HepG2 (cell line): ENCODE measurements around the gene CHRM3. TPM values are rescaled to one million over a fixed set of nuclear protein-coding genes. Genes with fewer than 3 reads are reported as not detected.
"Not testable (repeated sequence)": the region's sequence is repeated elsewhere in the genome, so short reads cannot be mapped to it uniquely, and the experiment has no call there.

ENCODE experiments used
- ATAC-seq: fragments of 200-7000 bp; cut with Tn5 transposase; 3 replicates; pipeline ENCODE4 v1.9.1; 2020; ENCODE audit warnings: mild to moderate bottlenecking, moderate library complexity
- BruUV-seq: library from RNA; stranded (reverse); fragments of 400-500 nt; replicated peaks from 2 replicates; lab custom pipeline; 2021; lab: Mats Ljungman, UMichigan
- CTCF ChIA-PET: fragments of 300-600 bp; formaldehyde crosslinking; extraction: SDS; loops from one replicate; lab custom pipeline; 2021; ENCODE audit warnings: low total read pairs, inconsistent platforms, low intra/inter-chr PET ratio; lab: Yijun Ruan, JAX
- POLR2A ChIA-PET: fragments of 350-600 bp; sonication (Branson Sonifier 250); formaldehyde crosslinking; loops from one replicate; lab custom pipeline; 2020; ENCODE audit warnings: antibody characterized with exemption, inconsistent platforms; lab: Yijun Ruan, JAX
- DNase-seq: peaks from one replicate; pipeline ENCODE4 v3.0.0-alpha.2; 2015; ENCODE audit warnings: low spot score
- FAIRE-seq: peaks from 3 replicates; lab custom pipeline; 2011; peaks lifted over from hg19 to GRCh38; lab: Jason Lieb, UNC
- H2AFZ ChIP-seq: one replicate; pipeline ENCODE4 v1.6.1; 2011; ENCODE audit warnings: low read length, inconsistent platforms
- H3K27ac ChIP-seq: fragments of 300-600 bp; 3 replicates; pipeline ENCODE4 v1.8.0; 2011; ENCODE audit warnings: mixed run types, mild to moderate bottlenecking, mixed read lengths, low read length, inconsistent platforms; ENCODE audit not compliant: insufficient read depth; ENCODE audit errors: extremely low read length
- H3K27me3 ChIP-seq, 2 experiments: fragments of 200-600 bp in 1 of 2; 2 replicates in 1 of 2; 3 replicates in 1 of 2; pipeline versions ENCODE4 v1.6.0 to v1.8.0; 2011; ENCODE audit warnings: low read length in 2 of 2, mild to moderate bottlenecking in 2 of 2, moderate library complexity in 2 of 2, inconsistent platforms in 1 of 2; ENCODE audit not compliant: insufficient read depth in 2 of 2, control insufficient read depth in 1 of 2
- H3K36me3 ChIP-seq, 2 experiments: fragments of 200-600 bp in 1 of 2; replicated peaks in 1 of 2; 2 replicates in 1 of 2; 3 replicates in 1 of 2; pipeline versions ENCODE4 v1.5.1 to v1.8.0; 2011; ENCODE audit warnings: low read length in 2 of 2, inconsistent platforms in 1 of 2; ENCODE audit not compliant: insufficient read depth in 2 of 2, control insufficient read depth in 1 of 2
- H3K4me1 ChIP-seq: 2 replicates; pipeline ENCODE4 v1.5.1; 2012; ENCODE audit warnings: low read length, inconsistent platforms; ENCODE audit not compliant: insufficient read depth
- H3K4me2 ChIP-seq: 2 replicates; pipeline ENCODE4 v1.6.0; 2011; ENCODE audit warnings: low read depth, low read length, inconsistent platforms
- H3K4me3 ChIP-seq, 3 experiments: fragments of 200-600 bp in 1 of 3; sonication (generic), shearing (Covaris generic) in 1 of 3; replicated peaks in 1 of 3; 2 replicates each; pipeline ENCODE4 v1.5.1; 2011 to 2016; ENCODE audit warnings: low read length in 3 of 3, inconsistent platforms in 2 of 3, low read depth in 2 of 3, mild to moderate bottlenecking in 2 of 3, control low read depth in 1 of 3, mixed read lengths in 1 of 3; ENCODE audit not compliant: insufficient read depth in 1 of 3
- H3K79me2 ChIP-seq: one replicate; pipeline ENCODE4 v1.6.1; 2011; ENCODE audit warnings: low read length, inconsistent platforms; ENCODE audit not compliant: insufficient read depth
- H3K9ac ChIP-seq: 2 replicates; pipeline ENCODE4 v1.6.0; 2011; ENCODE audit warnings: mild to moderate bottlenecking, low read depth, low read length, inconsistent platforms; ENCODE audit not compliant: insufficient read depth
- H3K9me3 ChIP-seq: 2 replicates; pipeline ENCODE4 v1.5.1; 2012; ENCODE audit warnings: mild to moderate bottlenecking, low read length
- H4K20me1 ChIP-seq: 2 replicates; pipeline ENCODE4 v1.6.0; 2011; ENCODE audit warnings: inconsistent platforms, mild to moderate bottlenecking, low read length, moderate library complexity; ENCODE audit not compliant: insufficient read depth
- GPBP1L1 ChIP-seq: sonication (generic); formaldehyde crosslinking; IDR thresholded peaks from 2 replicates; pipeline ENCODE4 v1.5.0; 2020; ENCODE audit warnings: mild to moderate bottlenecking, missing genetic modification reagents
- IKZF1 ChIP-seq: fragments of 450-650 bp; IDR thresholded peaks from 2 replicates; pipeline ENCODE4 v1.7.1; 2016
- NR1H2 ChIP-seq: sonication (generic); formaldehyde crosslinking; IDR thresholded peaks from 2 replicates; pipeline ENCODE4 v1.8.1; 2022; ENCODE audit warnings: low read depth, missing genetic modification reagents, borderline replicate concordance
- ZNF510 ChIP-seq: sonication (generic); formaldehyde crosslinking; IDR thresholded peaks from 2 replicates; pipeline ENCODE4 v1.4.0; 2020; ENCODE audit warnings: low read depth, mild to moderate bottlenecking, missing genetic modification reagents
- ZNF567 ChIP-seq: sonication (generic); formaldehyde crosslinking; IDR thresholded peaks from 2 replicates; pipeline ENCODE4 v1.8.1; 2023; ENCODE audit warnings: mild to moderate bottlenecking, missing genetic modification reagents, borderline replicate concordance
- ZNF577 ChIP-seq: sonication (generic); formaldehyde crosslinking; IDR thresholded peaks from 2 replicates; pipeline ENCODE4 v1.4.0; 2020; ENCODE audit warnings: mild to moderate bottlenecking, low read depth, missing genetic modification reagents, borderline replicate concordance
- ZNF75D ChIP-seq: sonication (generic); formaldehyde crosslinking; IDR thresholded peaks from 2 replicates; pipeline ENCODE4 v1.8.1; 2023; ENCODE audit warnings: missing genetic modification reagents, mild to moderate bottlenecking, borderline replicate concordance
- WGBS: methylation state at CpG from one replicate; pipeline ENCODE4 v1.1.6; 2017; ENCODE audit warnings: low lambda C conversion rate; 5-methylcytosine and 5-hydroxymethylcytosine counted together
- in situ Hi-C: cut with HindIII; loops from 2 replicates; pipeline ENCODE4 v1.10.0; 2017; ENCODE audit warnings: low pct_unique_long_range_greater_than_20kb; ENCODE audit not compliant: extremely low pct_ligation_motif_present
- intact Hi-C: fragments of 100-400 bp; cut with micrococcal nuclease; formaldehyde crosslinking; loops from one replicate; pipeline ENCODE4 v1.10.0; 2022; ENCODE audit not compliant: unreplicated experiment
- polyA plus RNA-seq, 8 experiments: library from polyadenylated mRNA; depleted of rRNA in 3 of 8; stranded (reverse) in 7 of 8; unstranded in 1 of 8; fragments of >200 nt; fragmentation: Illumina TruSeq in 4 of 8; extraction: Trizol in 4 of 8; gene quantifications; 2 replicates each; pipeline versions ENCODE4 v1.2.1 to v1.2.3, GENCODE V29; 2011 to 2016; ENCODE audit warnings: low read depth in 4 of 8, missing spikeins in 1 of 8, mixed read lengths in 1 of 8; ENCODE audit not compliant: insufficient read depth in 1 of 8
- total RNA-seq, 5 experiments: library from RNA; depleted of rRNA; stranded (reverse); fragments of >200 nt; fragmentation: Illumina TruSeq; extraction: Trizol; gene quantifications; 2 replicates each; pipeline ENCODE4 v1.2.3, GENCODE V29; 2016; ENCODE audit warnings: low read depth in 1 of 5

Gene CHRM3
- total and polyA plus RNA-seq, 2 of the 13 experiments (the other 11 are each of a cell fraction or from before 2014, with no cell fraction given): not detected

- no peak for TF ChIP-seq ZNF75D (CRISPR knock-in tag)
- no peak for TF ChIP-seq IKZF1
Observed at GRCh38 chr1:239363930-239364329, 22.4 kb upstream of the CHRM3 start (continued).

- no peak for DNase-seq
- Histone ChIP-seq H4K20me1 (no peaks in the 10 kb centered on the region), H3K4me3 (no peak overlapping the region), H3K4me1 (no peaks in the 10 kb centered on the region), H3K27me3 (no peaks in the 10 kb centered on the region), H3K9ac (no peak overlapping the region), H2AFZ (no peak overlapping the region), H3K4me2 (no peak overlapping the region), H3K36me3 (no peaks in the 10 kb centered on the region), H3K79me2 (no peaks in the 10 kb centered on the region), H3K27ac (no peak overlapping the region), H3K9me3 (peaks cover 88% of the 10 kb centered on the region)
- in situ Hi-C loops: no loop called here
- no TSS peak for BruUV-seq
- CTCF ChIA-PET: no interaction called here
- no peak for FAIRE-seq
- intact Hi-C loops: no loop called here
- POLR2A ChIA-PET: no interaction called here
- no peak for ATAC-seq
- no peak for TF ChIP-seq ZNF577 (CRISPR knock-in tag)
- WGBS: 11% methylated on average over 4 of the region's 4 CpGs
Observed at GRCh38 chr1:239367196-239367810, 19.1 kb upstream of the CHRM3 start.

- FAIRE-seq (no peak), DNase-seq (no peak), ATAC-seq (no peak)
- Histone ChIP-seq H3K4me3 (no peak overlapping the region), H3K79me2 (no peaks in the 10 kb centered on the region), H4K20me1 (no peaks in the 10 kb centered on the region), H3K27me3 (no peaks in the 10 kb centered on the region), H3K4me1 (no peaks in the 10 kb centered on the region), H3K36me3 (no peaks in the 10 kb centered on the region), H3K4me2 (no peak overlapping the region), H3K27ac (no peak overlapping the region), H3K9me3 (peaks cover 88% of the 10 kb centered on the region), H2AFZ (no peak overlapping the region), H3K9ac (no peak overlapping the region)
- in situ Hi-C loops (no loop called here), intact Hi-C loops (no loop called here)
- TF ChIP-seq ZNF567 (CRISPR knock-in tag): no peak
- no peak for TF ChIP-seq NR1H2 (CRISPR knock-in tag)
- no peak for TF ChIP-seq GPBP1L1 (CRISPR knock-in tag)
- TF ChIP-seq ZNF510: no peak
- BruUV-seq: no TSS peak
- POLR2A ChIA-PET: no interaction called here
- 9% methylated on average over 7 of the region's 7 CpGs for WGBS
- CTCF ChIA-PET: no interaction called here
Observed at GRCh38 chr1:239368436-239369109, 17.8 kb upstream of the CHRM3 start.

- FAIRE-seq, POLR2A ChIA-PET, intact Hi-C loops, in situ Hi-C loops, H3K27me3 ChIP-seq, H3K9ac ChIP-seq, H3K4me2 ChIP-seq, ATAC-seq, H3K79me2 ChIP-seq, H3K4me3 ChIP-seq, H3K4me1 ChIP-seq, H4K20me1 ChIP-seq, H3K36me3 ChIP-seq, BruUV-seq, H3K27ac ChIP-seq, DNase-seq, CTCF ChIA-PET, H2AFZ ChIP-seq: not testable (repeated sequence)
- H3K9me3 ChIP-seq: peaks cover 85% of the 10 kb centered on the region
- 7% methylated on average over 3 of the region's 3 CpGs for whole genome bisulfite sequencing
Observed at GRCh38 chr1:239370869-239371268, 15.5 kb upstream of the CHRM3 start.
